Stimulated activated CD4-positive, alpha-beta T cell treated with anti-CD3 and anti-CD28 coated beads, Interleukin-2, amount 100 ng/mL, for 48 hours (primary cell): Measurements from ENCODE around the gene RAPGEF4.

Experiments used
- DNase-seq, 2 donors: peaks; one replicate each; pipeline ENCODE4 v3.0.0-alpha.2; 2020

The RAPGEF4 gene

DNA sequence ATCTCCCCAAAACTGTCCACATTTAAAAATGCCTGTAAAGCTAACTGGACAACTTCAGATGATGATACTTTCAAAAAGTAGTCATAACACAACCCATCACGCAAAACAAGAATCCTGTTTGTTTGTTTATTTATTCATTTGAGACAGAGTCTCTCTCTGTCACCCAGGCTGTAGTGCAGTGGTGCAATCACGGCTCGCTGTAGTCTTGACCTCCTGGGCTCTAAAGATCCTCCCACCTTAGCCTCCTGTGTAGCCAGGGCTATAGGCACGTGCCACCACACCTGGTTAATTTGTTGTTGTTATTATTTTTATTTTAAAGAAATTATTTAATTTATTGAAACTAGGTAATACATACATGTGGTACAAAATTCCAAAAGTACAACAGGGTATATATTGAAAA is 94.8 kb downstream of the RAPGEF4 start:
- no peak for DNase-seq

DNA sequence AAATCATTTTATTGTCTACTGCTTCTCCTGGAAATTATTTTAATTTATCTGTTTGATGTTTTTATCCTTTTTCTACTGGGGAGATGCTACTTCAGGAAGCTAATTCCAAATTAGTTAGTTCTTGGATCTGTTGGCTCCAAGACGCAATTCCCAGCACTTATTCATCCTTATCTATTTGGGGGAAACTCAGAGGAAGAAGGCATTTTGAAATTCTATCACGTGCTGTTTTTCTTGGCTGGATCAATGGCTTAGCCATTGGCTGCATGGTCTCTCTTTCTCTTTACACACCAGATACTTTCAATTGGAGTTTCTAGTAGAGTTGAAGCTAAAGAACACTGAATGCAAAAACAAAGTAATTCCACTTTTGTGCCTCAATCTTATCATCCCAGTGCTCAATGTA is 98.3 kb downstream of the RAPGEF4 start:
- no peak for DNase-seq

DNA sequence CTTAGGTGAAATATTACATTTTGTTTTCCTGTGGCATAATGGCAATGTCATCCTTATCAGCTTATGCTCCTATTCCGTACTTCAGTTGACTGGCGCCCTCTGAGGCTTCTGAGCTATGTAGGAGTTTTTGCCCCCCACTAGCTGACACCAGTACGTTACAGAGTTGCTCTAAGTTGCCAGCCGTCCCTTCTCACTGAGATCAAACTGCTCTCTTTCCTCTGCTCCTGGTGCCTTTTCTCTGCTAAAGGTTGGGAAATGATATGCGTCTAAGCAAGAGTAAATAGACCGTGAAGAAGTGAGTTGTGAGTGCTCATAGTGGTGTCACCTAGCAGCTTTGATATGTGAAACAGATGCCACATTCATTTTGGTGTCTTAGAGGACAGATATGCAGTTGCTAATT is 99.2 kb downstream of the RAPGEF4 start:
- DNase-seq = no peak

DNA sequence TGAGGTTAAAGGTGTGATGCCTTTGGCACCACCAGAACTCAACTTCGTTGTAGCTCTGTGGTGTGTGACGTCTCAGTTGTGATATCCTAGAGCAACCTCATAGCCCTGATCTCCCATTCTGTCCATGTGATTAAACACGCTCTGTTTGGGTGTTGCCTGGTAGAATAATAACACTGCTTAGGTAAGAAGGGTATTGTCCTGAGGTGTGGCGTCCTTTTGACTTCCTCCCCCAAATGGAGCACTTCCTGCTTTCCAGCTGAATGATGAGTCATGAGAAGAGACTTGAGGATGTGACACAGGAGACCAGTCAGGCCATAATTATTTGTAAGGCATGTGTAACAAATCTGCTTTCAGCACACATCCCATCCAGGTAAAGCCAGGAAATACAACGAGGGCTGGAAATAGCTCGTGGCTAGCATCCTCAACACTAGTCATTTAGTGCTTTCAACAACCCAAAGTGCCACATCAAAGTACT is 100.7 kb downstream of the RAPGEF4 start:
- DNase-seq = no peak

DNA sequence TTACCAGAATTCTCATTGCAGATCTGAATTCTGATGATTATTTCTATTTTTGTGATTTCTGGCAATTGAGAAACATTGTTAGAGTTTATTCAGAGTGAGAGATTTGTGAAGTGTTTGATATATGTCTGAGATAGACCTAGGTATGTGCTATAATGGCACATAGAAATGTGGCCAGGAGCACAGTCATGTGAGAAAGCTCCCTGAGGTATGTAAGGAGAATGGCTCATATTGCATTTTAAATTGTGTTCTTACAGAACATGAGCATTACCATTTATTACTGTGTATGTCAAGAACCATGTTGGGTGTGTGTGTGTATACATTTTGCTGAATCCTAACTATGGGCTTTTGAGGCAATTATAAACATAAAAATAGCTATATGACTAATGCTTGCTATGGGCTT is 101.2 kb downstream of the RAPGEF4 start:
- DNase-seq = no peak

DNA sequence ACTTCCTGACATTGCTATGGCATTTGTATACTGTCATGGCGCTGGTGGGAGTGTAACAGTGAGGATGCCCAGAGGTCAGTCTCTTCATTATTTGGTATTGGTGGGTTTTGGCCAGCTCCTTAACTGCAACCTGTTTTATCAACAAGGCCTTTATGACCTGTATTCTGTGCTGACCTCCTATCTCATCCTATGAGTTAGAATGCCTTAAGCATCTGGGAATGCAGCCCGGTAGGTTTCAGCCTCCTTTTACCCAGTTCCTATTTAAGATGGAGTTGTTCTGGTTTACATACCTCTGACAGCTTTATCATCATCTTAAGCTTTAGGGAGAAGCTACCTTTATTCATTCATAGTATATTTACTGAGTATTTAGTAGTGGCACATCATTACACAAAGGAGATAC is 103.8 kb downstream of the RAPGEF4 start:
- DNase-seq = no peak

DNA sequence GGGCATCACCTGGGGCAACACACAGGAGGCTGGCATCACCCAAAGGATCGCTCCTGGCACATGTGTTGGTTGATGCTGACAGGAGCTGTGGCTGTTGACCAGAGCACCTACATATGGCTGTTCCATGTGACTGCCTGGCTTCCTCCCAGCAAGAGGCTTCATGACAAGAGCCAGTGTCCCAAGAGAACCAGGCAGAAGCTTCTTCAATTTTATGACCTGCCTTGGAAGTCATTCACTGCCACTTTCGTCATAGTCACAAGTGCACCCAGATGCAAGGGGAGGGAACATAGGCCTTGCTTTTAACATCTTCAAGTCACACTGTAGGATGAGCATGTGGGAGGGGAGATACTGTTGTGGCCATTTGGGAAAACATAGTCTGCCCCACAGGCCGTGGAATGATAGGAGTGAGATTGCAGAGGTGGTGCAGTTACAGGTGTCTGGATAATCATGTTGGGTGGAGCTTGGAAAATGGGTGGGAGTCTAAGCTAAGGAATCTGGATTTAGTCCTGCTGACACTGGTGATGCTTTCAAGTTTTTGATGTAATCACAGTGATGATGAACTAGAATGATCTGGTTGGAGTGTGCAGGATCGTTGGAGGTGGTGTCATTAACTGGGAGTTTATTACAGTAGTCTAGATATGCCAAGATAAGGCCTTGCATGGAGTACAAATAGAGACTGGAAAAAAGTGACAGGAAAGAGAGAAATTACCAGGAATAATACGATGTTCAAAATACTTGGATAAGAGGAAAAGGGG is 107.0 kb downstream of the RAPGEF4 start:
- DNase-seq = no peak

DNA sequence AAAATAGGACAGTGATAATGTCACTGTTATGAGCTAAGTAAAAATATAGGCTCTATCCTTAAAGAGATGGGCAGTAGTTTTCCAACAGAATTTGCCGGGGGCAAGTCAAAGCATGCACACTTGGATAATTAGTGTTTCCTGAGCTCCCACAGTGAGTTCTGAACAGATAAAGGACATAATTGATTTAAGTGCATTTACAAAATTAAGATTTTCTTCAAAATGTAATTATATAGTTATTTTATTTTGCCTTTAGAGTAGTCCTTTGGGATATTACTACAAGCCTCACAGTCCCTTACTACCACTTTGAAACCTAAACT is 107.6 kb downstream of the RAPGEF4 start:
- no peak for DNase-seq

DNA sequence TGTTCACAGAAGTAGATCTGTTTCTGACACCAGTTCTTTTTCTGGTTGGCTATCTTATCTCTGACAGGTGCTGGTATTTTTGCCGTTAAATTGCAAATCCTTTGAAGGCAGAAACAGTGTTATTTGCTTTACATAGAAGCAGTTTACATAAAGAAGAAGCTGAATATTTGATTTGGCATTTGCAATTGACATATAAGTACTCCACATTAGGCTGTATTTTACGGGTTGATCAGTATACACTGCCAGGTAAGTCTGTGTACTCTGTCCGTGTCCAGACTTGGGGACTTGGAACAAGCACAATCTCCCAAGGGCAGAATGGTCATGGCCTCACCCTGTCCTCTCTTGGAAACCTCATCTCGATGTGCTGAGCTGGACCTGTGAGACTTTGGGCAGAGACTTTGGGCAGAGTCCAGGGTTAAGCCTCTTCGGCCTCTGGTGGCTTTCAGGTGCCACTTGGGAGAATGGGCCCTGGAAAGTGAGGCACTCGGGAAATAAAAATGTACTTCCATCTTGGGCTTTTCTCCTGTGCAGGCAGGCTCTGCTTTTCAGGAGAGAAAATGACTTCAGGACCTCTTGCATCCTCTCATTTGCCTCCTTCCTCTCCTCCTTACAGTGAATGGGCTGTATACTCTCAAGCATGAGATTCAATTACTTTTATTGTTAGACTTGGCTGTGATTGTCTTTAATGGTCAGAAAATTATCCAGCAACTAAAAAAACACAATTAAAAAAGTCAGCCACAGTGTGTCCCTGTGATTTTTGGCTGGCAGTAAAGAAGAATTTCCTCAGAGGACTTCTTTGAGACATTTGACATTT is 108.5 kb downstream of the RAPGEF4 start:
- no peak for DNase-seq

DNA sequence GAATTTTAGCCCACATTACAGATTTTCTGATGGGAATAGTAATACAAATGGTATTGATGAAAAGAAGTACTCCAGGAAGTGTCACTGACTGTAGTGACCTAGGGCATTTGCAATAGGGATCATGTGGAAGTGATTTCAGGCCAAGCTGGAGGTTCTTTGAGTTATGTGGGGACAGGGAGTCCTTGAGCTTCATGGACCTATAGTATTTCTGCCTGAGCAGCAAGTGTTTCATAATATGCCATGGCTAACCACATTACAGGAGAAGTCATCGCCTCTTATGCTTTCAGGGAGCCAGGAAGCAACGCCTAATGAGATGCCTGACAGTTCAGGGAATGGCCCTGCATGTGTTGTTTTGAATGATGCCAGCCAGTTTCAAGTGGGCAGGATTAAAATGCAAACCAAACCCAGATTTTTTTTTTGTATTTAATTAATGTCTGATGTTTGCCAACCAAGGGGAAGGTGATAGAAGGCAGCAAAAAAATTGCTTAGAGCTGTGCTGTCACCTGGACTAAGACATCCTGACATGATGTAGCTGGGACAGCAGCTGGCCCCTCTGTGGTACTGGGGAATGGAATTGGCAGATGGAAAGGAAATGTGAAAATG is 109.5 kb downstream of the RAPGEF4 start:
- no peak for DNase-seq

DNA sequence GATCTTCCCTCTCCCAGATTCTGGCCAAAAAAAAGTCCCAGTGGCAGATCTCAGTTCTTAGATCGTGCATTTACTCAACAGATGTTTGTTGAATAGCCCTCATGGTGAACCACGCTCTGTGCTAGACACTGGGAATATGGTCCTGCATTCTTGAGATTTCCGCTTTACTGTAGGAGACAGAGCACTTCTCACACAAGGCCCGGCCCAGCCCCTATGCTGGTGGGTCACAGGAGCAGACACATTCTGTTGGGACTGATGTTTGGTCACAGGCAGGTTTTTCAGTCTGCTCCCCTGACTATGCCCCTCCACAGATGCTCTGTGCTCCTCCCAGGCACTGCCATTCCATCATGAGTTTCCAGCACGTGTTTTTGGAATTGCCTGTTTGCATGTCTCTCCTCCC is 110.9 kb downstream of the RAPGEF4 start:
- DNase-seq = no peak

DNA sequence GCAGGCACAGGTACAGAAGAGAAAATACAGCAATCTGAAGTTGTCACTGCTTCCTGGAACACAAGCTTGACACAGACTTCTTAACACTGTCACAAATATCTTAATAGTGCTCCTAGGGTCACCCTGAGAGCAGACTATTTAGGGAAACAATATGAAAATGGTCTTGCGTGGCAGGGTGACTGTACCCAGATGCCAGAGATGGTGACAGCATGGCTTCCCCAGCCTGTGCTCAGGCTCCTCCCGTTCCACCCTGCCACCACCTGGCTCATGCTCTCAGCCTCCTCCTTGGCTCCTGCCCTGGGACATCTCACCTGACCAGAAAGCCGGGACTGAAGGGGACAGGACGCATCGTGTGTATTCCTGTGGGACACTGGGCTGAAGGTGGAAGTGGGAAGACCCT is 111.5 kb downstream of the RAPGEF4 start:
- DNase-seq = no peak

DNA sequence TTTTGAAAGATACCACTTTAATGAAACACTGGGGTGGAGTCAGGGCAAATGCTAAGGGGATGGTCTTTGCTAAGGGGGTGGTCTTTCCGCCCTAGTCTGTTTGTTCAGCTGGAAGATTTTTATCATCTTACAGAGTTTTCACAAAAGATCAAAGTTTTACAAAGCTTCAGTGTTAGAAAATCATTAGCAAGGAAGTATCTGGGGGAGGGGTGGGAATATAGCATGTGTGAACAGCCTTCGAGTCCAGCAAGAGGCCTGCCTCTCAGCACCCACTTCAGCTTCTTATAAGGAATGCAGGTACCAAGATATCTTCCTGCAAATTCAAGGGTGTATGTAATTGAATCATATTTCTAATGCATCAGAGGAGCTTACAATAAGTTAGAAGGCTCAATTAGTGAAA is 112.9 kb downstream of the RAPGEF4 start:
- DNase-seq = no peak

DNA sequence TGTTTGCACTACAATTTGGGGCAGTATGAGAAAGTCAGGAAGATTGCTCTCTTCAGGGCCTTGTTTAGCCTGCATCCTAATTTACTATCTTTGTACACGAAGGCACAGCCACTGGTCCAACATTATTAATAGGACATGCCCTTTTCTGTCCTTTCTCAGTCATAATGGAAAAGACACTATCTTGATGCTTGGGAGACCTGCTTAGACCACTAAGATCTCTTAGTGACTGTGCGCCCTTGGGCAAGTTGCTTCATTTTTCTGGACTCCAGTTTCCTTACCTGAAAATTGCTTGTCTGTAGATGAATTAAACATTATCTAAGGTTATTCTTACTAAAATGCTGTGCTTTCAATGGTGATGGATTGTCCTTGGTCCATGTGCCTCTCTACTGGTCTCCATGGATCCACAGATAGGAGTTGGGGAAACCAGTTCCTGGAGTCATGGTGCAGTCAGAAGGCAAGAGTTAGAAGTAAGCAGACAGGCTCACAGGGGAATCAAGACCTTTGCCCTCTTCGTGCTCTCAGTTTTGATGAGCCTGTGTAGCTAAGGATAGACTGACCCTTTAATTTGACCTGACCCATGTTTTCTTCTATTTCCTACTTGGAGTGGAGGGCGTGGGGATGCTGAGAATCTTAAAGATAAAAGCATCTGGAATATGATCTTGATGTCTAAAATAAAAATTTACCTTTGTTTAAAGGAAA is 114.0 kb downstream of the RAPGEF4 start:
- no peak for DNase-seq

DNA sequence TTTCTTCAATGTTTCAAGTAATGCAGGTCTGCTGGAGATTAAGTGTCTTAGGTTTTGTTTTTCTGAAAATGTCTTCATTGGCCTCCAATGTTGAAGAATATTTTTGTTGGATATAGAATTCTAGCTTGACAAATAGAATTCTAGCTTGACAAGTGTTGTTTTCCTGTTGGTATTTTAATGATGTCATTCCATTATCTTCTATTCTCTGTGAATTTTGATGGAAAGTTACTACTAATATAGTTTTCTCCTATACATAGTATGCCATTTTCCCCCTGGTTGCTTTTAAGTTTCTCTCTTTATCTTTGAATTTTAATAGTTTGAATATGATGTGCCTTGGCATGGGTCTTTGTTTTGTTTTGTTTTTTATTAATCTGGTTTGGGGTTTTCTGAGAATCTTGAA is 119.9 kb downstream of the RAPGEF4 start:
- DNase-seq = no peak

DNA sequence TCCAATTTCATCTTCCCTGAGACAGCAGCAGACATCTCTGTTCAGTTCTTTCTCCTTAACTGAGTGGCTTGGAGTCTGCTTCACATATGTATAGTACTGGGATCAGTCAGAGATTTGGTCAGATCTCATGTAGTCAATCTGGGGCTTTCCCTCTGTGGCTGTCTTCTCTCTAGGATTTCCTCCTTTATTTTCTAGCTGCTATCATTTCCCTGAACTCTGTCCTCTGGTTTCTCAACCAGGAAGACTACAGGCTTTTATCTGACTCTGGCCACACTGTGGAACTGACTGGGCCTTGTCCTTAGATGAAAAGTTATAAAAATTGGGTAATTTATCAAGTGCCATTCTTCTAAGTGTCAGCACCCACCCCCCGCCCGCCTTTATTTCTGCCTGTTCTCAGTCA is 121.0 kb downstream of the RAPGEF4 start:
- no peak for DNase-seq

DNA sequence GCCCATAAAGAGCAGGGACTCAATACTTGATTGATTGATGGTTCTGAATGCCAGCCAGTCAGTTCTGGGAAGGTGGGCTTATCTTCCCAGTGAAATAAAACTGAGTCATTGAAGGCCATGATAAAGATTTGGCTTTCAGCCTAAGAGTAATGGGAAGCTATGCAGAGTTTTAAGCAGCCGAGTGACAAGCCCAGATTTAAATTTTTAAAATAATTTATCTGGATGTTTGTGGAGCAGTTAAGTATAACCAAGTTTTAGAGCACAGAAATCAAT is 122.8 kb downstream of the RAPGEF4 start:
- no peak for DNase-seq

DNA sequence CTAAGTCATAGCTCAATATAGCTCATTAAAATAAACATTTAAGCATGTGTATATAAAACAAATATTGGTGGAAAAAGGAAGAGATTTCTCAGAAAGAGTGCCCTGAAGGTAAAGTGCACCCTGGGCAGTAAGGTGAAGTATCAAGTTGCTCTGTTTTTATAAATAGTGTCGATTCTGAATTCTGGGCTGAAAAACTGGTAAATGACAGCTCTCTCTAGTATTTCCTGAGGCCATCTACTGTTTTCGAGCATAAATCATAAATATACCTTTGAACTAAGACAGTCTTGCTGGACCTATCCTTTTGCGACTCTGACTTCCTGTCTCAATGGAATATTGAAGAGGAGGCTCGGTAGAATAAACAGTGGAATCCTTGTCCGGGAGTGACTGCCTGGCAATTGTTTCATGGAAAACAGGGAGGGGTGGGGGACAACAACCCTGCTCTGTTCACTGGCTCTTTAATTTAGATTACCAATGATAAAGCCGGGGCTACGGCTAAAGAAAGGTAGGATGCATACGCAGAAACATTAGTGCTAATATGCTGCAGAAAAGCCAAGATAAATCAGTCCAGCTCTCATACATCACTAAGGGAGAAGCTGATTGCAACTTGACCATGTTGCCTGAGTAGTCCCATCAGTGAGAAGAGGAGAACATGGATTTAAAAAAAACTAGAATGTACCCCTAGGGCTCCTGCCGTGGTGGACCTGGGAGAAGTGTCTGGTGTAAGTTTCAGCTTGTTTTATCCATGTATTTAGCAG is 124.1 kb downstream of the RAPGEF4 start:
- no peak for DNase-seq

DNA sequence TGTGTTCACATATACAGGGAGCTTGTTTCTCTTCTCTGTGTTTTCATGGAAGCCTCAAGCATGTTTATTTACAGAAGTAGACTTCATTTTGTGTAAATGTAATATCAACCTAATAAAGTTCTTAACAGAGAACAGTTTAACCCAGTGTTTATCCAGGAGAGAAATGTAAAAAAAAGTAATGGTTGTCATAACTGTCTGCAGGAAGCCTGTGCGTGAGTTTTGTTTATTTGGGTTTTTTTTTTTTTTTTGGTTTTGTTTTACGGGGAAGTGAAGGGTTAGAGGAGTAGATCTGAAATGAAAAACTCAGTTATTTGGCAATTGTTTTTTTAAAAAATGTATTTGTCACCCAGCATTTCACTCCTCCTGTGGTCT is 124.7 kb downstream of the RAPGEF4 start:
- DNase-seq = no peak

DNA sequence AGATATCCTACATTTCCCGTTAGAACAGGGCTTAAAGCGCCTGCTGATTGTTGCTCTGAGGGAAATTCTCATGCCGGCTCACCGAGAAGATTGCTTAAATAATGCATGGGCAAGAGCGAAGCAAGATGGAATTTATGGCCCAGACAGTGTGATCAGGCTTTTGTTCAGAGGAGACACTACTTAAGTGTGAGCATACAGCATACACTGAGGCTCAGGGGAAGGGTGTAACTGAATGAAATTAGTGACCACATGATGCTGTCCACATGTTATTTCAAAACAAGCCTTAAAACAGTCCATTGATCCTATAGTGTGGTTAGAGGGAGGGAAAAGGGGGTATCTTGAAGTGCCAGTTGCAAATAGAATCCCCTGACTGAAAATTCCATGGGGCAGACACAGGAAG is 125.5 kb downstream of the RAPGEF4 start:
- DNase-seq = no peak

DNA sequence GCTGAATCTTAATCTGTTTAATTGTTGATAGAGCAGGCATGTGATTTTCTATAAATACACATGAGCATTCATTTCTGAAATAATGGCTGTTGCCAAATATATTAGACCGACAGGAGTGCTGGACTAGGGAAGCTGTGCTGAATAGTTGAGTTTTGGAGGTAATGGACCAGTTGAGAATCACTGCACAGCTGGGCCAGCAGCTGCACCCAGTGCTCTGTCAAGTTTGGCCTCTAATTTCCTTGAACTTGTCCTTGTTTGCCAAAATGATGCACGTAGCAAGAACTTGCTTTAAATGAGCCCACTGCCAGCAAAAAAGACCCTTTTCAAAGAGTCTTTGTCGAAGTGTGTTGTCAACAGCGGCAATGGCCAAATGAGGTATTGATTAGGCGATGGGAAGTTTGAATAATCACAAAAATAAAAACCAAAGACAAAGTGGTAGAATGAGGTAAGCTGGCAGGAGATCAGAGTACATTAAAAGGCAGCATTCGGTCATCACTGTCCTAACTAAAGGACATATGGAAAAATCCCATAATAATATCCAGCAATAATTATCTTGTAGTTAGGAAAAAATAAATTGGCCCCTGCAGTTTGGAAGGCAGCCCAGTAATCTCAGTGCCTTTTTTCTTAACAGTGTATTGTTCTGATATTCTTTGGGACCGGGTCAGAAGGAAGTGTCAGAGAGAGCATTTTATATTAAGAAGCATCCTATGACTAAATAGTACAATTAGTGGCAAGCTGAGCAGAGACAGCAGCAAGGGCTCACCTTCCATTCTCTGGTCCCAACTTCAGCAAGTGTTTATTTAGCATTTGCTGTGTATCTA is 126.2 kb downstream of the RAPGEF4 start:
- DNase-seq = no peak

DNA sequence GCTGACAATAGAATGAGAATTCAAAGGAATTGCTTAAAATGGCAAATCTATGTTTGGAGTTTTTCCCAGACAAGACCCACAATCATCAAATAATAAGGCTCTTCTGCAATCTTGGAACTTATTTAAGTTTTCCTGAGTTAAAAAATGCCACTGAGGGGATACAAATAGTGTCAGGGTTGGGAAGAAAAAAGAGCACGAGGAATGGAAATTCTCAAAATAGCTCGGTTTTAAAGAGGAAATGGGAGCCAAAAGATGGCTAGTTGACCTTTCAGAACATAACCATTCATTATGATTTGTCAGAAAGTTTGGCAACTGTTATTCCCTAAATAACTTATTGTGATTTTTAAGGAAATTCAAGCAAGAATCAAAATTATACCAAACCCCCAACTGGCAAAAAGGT is 127.7 kb downstream of the RAPGEF4 start:
- DNase-seq = no peak
